ENCODE results near the gene DOCK8. TPM values are rescaled to one million over a fixed set of nuclear protein-coding genes. Genes with fewer than 3 reads are reported as not detected.

Gene DOCK8
- total RNA-seq, 1 experiment from 2014 or later = 0.37 TPM

DNA sequence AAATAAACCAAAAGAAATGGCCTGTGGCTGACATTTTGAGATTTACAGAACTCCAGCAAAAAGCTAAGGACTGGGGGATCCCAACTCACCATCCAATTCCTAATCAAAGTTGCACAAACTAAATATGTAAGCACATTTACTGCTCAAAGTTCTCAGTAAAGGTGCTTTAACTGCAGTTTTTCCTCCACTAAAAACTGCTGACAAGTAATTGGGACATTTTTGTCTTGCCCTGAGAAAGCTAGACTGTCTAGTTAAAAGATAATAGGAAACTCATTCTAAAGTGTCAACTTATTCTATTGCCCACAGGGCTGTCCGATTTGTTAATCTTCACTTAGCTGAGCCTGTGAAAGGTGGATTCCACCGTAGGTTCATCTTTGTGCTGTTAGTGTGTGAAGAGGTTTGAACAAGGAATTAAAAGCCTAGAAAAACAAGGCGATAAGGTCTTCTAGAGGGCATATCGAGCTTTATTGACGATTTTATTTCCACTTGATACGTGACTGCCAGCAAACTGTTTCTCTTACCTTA is 1.0 kb downstream of the DOCK8 start:
- peaks cover 0 to 7% of the 10 kb centered on the region in 2 experiments; a peak in 1 of 4 replicates for H3K4me1 ChIP-seq (ENCODE audit: control insufficient read depth in 1 of 2, insufficient read depth in 2 of 2, low read length in 2 of 2)
- H4K20me1 ChIP-seq (ENCODE audit: insufficient read depth) = no peaks in the 10 kb centered on the region
- no peaks in the 10 kb centered on the region for H3K9me2 ChIP-seq (ENCODE audit: insufficient read depth)
- H3K79me2 ChIP-seq (ENCODE audit: insufficient read depth, low read length) = no peaks in the 10 kb centered on the region
- H3K9ac ChIP-seq (ENCODE audit: low read length) = no peak overlapping the region
- BruUV-seq (replicated peaks) = no TSS peak
- DNase-seq (ENCODE audit: low read depth, low spot score) (no peak), ATAC-seq (no peak)
- RAD21 ChIA-PET (ENCODE audit: low non-redundant PET in 1 of 2, low total read pairs in 2 of 2, uncharacterized antibody in 2 of 2, unreplicated experiment in 2 of 2) = no interaction called here
- intact Hi-C loops (cut with micrococcal nuclease) = no loop called here
- no peaks in the 10 kb centered on the region for H3K9me3 ChIP-seq (ENCODE audit: control insufficient read depth in 1 of 2, insufficient read depth in 1 of 2, low read depth in 1 of 2, low read length in 2 of 2)
- peak overlapping the region; percentile 27 for H2AFZ ChIP-seq (ENCODE audit: low read depth, low read length, poor library complexity, severe bottlenecking)
- no peak for TF ChIP-seq SRF (IDR thresholded peaks at IDR 0.05; ENCODE audit: low read depth)
- no peak for TF ChIP-seq ZNF274 (IDR thresholded peaks at IDR 0.05; ENCODE audit: low read depth, low read length)
- no peak for TF ChIP-seq SIN3A (IDR thresholded peaks at IDR 0.05; ENCODE audit: low read depth)
- no peak for TF ChIP-seq JUND (IDR thresholded peaks at IDR 0.05)
- no peak for TF ChIP-seq YY1 (IDR thresholded peaks at IDR 0.05; ENCODE audit: extremely low read depth, insufficient replicate concordance, low read depth, low read length)
- TF ChIP-seq CEBPB (IDR thresholded peaks at IDR 0.05; ENCODE audit: low read depth) = no peak
- TF ChIP-seq CBX3 (IDR thresholded peaks at IDR 0.05; ENCODE audit: low read depth) = no peak
- TF ChIP-seq EGR1 (IDR thresholded peaks at IDR 0.05; ENCODE audit: low read depth) = no peak
- TF ChIP-seq, protein P1, sequence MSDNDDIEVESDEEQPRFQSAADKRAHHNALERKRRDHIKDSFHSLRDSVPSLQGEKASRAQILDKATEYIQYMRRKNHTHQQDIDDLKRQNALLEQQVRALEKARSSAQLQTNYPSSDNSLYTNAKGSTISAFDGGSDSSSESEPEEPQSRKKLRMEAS (IDR thresholded peaks at IDR 0.05) = no peak
- TF ChIP-seq EZH2 (IDR thresholded peaks at IDR 0.05) = no peak
- no peak for TF ChIP-seq ZFX (IDR thresholded peaks at IDR 0.05)
- TF ChIP-seq, protein P2, sequence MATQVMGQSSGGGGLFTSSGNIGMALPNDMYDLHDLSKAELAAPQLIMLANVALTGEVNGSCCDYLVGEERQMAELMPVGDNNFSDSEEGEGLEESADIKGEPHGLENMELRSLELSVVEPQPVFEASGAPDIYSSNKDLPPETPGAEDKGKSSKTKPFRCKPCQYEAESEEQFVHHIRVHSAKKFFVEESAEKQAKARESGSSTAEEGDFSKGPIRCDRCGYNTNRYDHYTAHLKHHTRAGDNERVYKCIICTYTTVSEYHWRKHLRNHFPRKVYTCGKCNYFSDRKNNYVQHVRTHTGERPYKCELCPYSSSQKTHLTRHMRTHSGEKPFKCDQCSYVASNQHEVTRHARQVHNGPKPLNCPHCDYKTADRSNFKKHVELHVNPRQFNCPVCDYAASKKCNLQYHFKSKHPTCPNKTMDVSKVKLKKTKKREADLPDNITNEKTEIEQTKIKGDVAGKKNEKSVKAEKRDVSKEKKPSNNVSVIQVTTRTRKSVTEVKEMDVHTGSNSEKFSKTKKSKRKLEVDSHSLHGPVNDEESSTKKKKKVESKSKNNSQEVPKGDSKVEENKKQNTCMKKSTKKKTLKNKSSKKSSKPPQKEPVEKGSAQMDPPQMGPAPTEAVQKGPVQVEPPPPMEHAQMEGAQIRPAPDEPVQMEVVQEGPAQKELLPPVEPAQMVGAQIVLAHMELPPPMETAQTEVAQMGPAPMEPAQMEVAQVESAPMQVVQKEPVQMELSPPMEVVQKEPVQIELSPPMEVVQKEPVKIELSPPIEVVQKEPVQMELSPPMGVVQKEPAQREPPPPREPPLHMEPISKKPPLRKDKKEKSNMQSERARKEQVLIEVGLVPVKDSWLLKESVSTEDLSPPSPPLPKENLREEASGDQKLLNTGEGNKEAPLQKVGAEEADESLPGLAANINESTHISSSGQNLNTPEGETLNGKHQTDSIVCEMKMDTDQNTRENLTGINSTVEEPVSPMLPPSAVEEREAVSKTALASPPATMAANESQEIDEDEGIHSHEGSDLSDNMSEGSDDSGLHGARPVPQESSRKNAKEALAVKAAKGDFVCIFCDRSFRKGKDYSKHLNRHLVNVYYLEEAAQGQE (IDR thresholded peaks at IDR 0.05; ENCODE audit: low read depth) = no peak
- TF ChIP-seq ELF1 (IDR thresholded peaks at IDR 0.05; ENCODE audit: borderline replicate concordance, low read depth) = no peak
- TF ChIP-seq SP1 (IDR thresholded peaks at IDR 0.05; ENCODE audit: low read depth) = no peak
- no peak for TF ChIP-seq POLR2A (IDR thresholded peaks at IDR 0.05; ENCODE audit: borderline replicate concordance, extremely low read depth, insufficient read depth, insufficient read length)
- TF ChIP-seq, protein P3, sequence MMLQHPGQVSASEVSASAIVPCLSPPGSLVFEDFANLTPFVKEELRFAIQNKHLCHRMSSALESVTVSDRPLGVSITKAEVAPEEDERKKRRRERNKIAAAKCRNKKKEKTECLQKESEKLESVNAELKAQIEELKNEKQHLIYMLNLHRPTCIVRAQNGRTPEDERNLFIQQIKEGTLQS (IDR thresholded peaks at IDR 0.05) = no peak
- TF ChIP-seq ZBTB33 (IDR thresholded peaks at IDR 0.05; ENCODE audit: extremely low read depth, insufficient replicate concordance, low read length) = no peak
- TF ChIP-seq TCF7L2 (IDR thresholded peaks at IDR 0.05; ENCODE audit: borderline replicate concordance, extremely low read depth, insufficient read depth, insufficient read length) = no peak
- TF ChIP-seq CTCF (IDR thresholded peaks at IDR 0.05 in 2 of 3, conservative IDR thresholded peaks at IDR 0.05 in 1 of 3; ENCODE audit: borderline replicate concordance in 1 of 3, insufficient read depth in 1 of 3, low read depth in 2 of 3, low read length in 2 of 3) = no peak
- H3K27me3 ChIP-seq (ENCODE audit: insufficient read depth, low read length) = no peaks in the 10 kb centered on the region
- no peak overlapping the region for H3K27ac ChIP-seq (ENCODE audit: low read depth, low read length)
- CTCF ChIA-PET = no interaction called here
- peak overlapping the region in 1 of 2 experiments; percentile 32; a peak in 2 of 4 replicates for H3K4me3 ChIP-seq (replicated peaks in 1 of 2; ENCODE audit: low read depth in 1 of 2, low read length in 2 of 2)
- POLR2A ChIA-PET = no interaction called here
- peak overlapping the region; percentile 72 for H3K4me2 ChIP-seq (ENCODE audit: low read length)
- H3K36me3 ChIP-seq (ENCODE audit: control insufficient read depth in 1 of 2, insufficient read depth in 2 of 2, low read length in 2 of 2) = no peaks in the 10 kb centered on the region

Measured in HCT116 (cell line).